ENCODE measurements around the gene ATF6. TPM values are rescaled to one million over a fixed set of nuclear protein-coding genes. Genes with fewer than 3 reads are reported as not detected.

ATF6 gene
- total and polyA plus RNA-seq, 12 donors, result 2.6 to 20.9 (median 15.2) TPM

GRCh38 chr1:161869291-161869690 lies 103.2 kb downstream of the ATF6 start:
- Histone ChIP-seq H3K4me1 (peaks cover 0 to 9% (median 0%) of the 10 kb centered on the region in 9 donors), H3K4me3 (no peak overlapping the region), H3K9me3 (no peaks in the 10 kb centered on the region), H3K27me3 (no peaks in the 10 kb centered on the region), H3K36me3 (peaks cover 0 to 51% (median 0%) of the 10 kb centered on the region in 9 donors), H3K27ac (no peak overlapping the region)
- no peak for TF ChIP-seq CTCF (IDR thresholded peaks at IDR 0.05)
- intact Hi-C loops (cut with DNase I), result loop anchor here in 5 of 10 donors (10.0 kb wide), 2 partner anchors 156 to 166 kb away; partner anchors contain the start of gene OLFML2B (in 2 of the 5)
- ATAC-seq (no peak), DNase-seq (no peak)

- H3K27ac ChIP-seq, result no peak overlapping the region
- H3K4me1 ChIP-seq, result peaks cover 0 to 9% (median 0%) of the 10 kb centered on the region in 9 donors
- DNase-seq (no peak), ATAC-seq (no peak)
- no peak overlapping the region for H3K4me3 ChIP-seq
- H3K36me3 ChIP-seq, result peaks cover 0 to 34% (median 0%) of the 10 kb centered on the region in 9 donors
- intact Hi-C loops (cut with DNase I), result no loop called here
- no peak for TF ChIP-seq CTCF (IDR thresholded peaks at IDR 0.05)
- H3K9me3 ChIP-seq, result no peaks in the 10 kb centered on the region
- H3K27me3 ChIP-seq, result no peaks in the 10 kb centered on the region
- WGBS, 2 donors, result 83 to 85% methylated on average over 2 of the region's 2 CpGs
These were observed 106.4 kb downstream of the ATF6 start for GRCh38 chr1:161872506-161872905.

- Histone ChIP-seq H3K36me3 (peaks cover 0 to 14% (median 0%) of the 10 kb centered on the region in 9 donors), H3K27ac (no peak overlapping the region), H3K9me3 (no peaks in the 10 kb centered on the region), H3K4me1 (peaks cover 0 to 6% (median 0%) of the 10 kb centered on the region in 9 donors), H3K4me3 (no peak overlapping the region), H3K27me3 (no peaks in the 10 kb centered on the region)
- intact Hi-C loops (cut with DNase I), result loop anchor here in 1 of 10 donors (2.0 kb wide), 1 partner anchor 54 kb away; no protein-coding TSS in a partner anchor
- no peak for DNase-seq
- no peak for ATAC-seq
- no peak for TF ChIP-seq CTCF (IDR thresholded peaks at IDR 0.05)
- WGBS, 2 donors, result 86 to 94% methylated on average over 1 of the region's 1 CpG
These were observed 113.1 kb downstream of the ATF6 start for GRCh38 chr1:161879261-161879660.

GRCh38 chr1:161884475-161884874 lies 118.4 kb downstream of the ATF6 start:
- ATAC-seq (no peak), DNase-seq (no peak)
- TF ChIP-seq CTCF (IDR thresholded peaks at IDR 0.05), result no peak
- Histone ChIP-seq H3K4me3 (peak overlapping the region in 5 of 10 donors; percentile 1 to 13 (median 8)), H3K27ac (peak overlapping the region in 2 of 10 donors; percentile 0 to 39), H3K27me3 (no peaks in the 10 kb centered on the region), H3K4me1 (peaks cover 0 to 11% (median 0%) of the 10 kb centered on the region in 9 donors), H3K9me3 (no peaks in the 10 kb centered on the region), H3K36me3 (peaks cover 0 to 20% (median 0%) of the 10 kb centered on the region in 9 donors)
- WGBS, 2 donors, result 69 to 71% methylated on average over 2 of the region's 2 CpGs
- intact Hi-C loops (cut with DNase I), result no loop called here

Data from heart right ventricle (tissue), 16 donors.